A549 (cell line): ENCODE measurements around the gene ROCK1.

Experiments used
- BHLHE40 ChIP-seq: IDR thresholded peaks from 2 replicates; pipeline ENCODE4 v1.6.1; 2012; ENCODE audit warnings: low read depth, low read length, inconsistent platforms
- HDAC2 ChIP-seq: fragments of 200-600 bp; sonication (generic); IDR thresholded peaks from 2 replicates; pipeline ENCODE4 v1.6.1; 2016
- MAZ ChIP-seq: fragments of 150-350 bp; IDR thresholded peaks from 2 replicates; pipeline ENCODE4 v1.6.1; 2014; ENCODE audit warnings: antibody characterized with exemption, low read depth, low read length, borderline replicate concordance
- PHF8 ChIP-seq: fragments of 200-600 bp; sonication (generic); IDR thresholded peaks from 2 replicates; pipeline ENCODE4 v1.6.1; 2016; ENCODE audit warnings: low read depth, mild to moderate bottlenecking, antibody characterized with exemption, moderate library complexity, borderline replicate concordance
- TF ChIP-seq, protein P1 (sequence below): fragments of >200 bp; sonication (Bioruptor Twin); formaldehyde crosslinking; IDR thresholded peaks from 3 replicates; pipeline ENCODE4 v1.5.1; 2016

DNA sequence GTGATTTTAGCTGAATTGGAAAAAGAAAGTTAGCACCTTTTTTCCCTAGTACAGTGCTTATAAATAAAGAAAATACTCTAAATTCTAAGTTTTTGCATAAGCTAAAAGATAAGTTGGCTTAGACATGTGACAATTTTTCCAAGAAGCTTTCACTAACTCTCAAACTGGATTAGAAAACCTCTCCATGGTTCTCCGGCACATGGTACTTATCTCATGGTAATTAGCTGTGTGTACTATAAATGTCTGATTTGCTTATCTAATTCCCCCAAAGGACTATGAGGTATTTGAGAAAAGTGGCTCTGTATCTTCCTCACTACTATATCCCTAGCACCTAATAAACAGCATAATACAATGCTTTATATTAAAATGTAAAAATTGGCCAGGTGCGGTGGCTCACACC lies 71.1 kb downstream of the ROCK1 start:
- TF ChIP-seq PHF8 (no peak), MAZ (no peak), HDAC2 (no peak), BHLHE40 (no peak)
- TF ChIP-seq, protein P1, sequence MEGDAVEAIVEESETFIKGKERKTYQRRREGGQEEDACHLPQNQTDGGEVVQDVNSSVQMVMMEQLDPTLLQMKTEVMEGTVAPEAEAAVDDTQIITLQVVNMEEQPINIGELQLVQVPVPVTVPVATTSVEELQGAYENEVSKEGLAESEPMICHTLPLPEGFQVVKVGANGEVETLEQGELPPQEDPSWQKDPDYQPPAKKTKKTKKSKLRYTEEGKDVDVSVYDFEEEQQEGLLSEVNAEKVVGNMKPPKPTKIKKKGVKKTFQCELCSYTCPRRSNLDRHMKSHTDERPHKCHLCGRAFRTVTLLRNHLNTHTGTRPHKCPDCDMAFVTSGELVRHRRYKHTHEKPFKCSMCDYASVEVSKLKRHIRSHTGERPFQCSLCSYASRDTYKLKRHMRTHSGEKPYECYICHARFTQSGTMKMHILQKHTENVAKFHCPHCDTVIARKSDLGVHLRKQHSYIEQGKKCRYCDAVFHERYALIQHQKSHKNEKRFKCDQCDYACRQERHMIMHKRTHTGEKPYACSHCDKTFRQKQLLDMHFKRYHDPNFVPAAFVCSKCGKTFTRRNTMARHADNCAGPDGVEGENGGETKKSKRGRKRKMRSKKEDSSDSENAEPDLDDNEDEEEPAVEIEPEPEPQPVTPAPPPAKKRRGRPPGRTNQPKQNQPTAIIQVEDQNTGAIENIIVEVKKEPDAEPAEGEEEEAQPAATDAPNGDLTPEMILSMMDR, result no peak
